ENCODE results near the gene CEP112.

DNA sequence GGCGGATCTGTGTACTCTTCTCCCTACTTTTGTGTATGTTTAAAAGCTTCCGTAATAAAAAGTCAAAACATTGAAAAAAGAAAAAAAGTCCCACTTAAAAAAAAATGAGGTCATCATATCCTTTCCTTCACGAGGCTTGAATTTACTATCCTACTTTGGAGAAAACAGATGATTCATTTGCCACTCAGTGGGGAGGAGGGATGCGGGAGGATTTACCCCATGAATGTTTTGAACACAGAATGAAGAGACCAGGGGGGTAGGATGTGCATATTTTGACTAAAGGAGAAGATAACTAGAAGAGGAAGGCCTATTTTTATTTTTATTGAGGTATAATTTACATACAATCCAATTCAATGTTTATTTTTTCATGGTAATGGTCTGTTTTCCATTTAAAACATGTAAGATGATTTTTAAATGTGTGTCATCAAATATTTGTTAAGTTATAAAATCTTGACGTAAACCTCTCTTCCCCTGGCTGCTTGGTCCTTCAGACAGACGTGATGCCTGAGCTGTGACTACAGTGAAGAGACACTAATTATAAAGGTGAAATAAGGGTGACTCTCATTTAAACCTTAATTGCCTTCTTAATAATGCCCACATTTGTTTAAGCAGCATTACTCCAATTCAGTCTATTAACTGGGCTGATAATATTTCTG is 495.1 kb downstream of the CEP112 start:
- TF ChIP-seq, protein P1, sequence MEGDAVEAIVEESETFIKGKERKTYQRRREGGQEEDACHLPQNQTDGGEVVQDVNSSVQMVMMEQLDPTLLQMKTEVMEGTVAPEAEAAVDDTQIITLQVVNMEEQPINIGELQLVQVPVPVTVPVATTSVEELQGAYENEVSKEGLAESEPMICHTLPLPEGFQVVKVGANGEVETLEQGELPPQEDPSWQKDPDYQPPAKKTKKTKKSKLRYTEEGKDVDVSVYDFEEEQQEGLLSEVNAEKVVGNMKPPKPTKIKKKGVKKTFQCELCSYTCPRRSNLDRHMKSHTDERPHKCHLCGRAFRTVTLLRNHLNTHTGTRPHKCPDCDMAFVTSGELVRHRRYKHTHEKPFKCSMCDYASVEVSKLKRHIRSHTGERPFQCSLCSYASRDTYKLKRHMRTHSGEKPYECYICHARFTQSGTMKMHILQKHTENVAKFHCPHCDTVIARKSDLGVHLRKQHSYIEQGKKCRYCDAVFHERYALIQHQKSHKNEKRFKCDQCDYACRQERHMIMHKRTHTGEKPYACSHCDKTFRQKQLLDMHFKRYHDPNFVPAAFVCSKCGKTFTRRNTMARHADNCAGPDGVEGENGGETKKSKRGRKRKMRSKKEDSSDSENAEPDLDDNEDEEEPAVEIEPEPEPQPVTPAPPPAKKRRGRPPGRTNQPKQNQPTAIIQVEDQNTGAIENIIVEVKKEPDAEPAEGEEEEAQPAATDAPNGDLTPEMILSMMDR (optimal IDR thresholded peaks at IDR 0.05 in 1 of 3, IDR thresholded peaks at IDR 0.05 in 1 of 3, conservative IDR thresholded peaks at IDR 0.05 in 1 of 3; ENCODE audit: extremely low read depth in 1 of 3, insufficient read depth in 2 of 3, low read length in 3 of 3) = no peak
- no peak for TF ChIP-seq EZH2 (IDR thresholded peaks at IDR 0.05; ENCODE audit: low read length)

Measured in keratinocyte (primary cell).